ENCODE measurements around the gene SYNC.

GRCh38 chr1:32695098-32695904 is 7.3 kb downstream of the SYNC start:
- TF ChIP-seq HDAC6 (IDR thresholded peaks at IDR 0.05; ENCODE audit: low read depth, low read length) = no peak
- no peak for TF ChIP-seq SIN3A (IDR thresholded peaks at IDR 0.05; ENCODE audit: borderline replicate concordance in 2 of 2, control insufficient read depth in 1 of 2, low read depth in 2 of 2, low read length in 2 of 2)
- TF ChIP-seq NFRKB (IDR thresholded peaks at IDR 0.05; ENCODE audit: low read depth) = no peak
- no peak for TF ChIP-seq ZNF3 (CRISPR knock-in tag; IDR thresholded peaks at IDR 0.05)
- TF ChIP-seq NR2C2 (CRISPR knock-in tag; IDR thresholded peaks at IDR 0.05) = no peak
- TF ChIP-seq NR2C2 (tag; IDR thresholded peaks at IDR 0.05) = no peak
- no peak for TF ChIP-seq PBX2 (CRISPR knock-in tag; IDR thresholded peaks at IDR 0.05; ENCODE audit: low read depth)
- TF ChIP-seq PBX2 (tag; conservative IDR thresholded peaks at IDR 0.05; ENCODE audit: low read depth) = no peak
- TF ChIP-seq FOXM1 (IDR thresholded peaks at IDR 0.05; ENCODE audit: low read depth) = no peak
- TF ChIP-seq FOXM1 (CRISPR knock-in tag; IDR thresholded peaks at IDR 0.05; ENCODE audit: low read depth) = no peak

All from K562 (cell line).